Rectal smooth muscle tissue (tissue), 1 donor: Measurements from ENCODE around the gene PTPN14.

Experiments
- H3K27ac ChIP-seq: one replicate; pipeline ENCODE4 v1.7.0; 2013; ENCODE audit warnings: low read depth, low read length, inconsistent platforms
- H3K27me3 ChIP-seq: one replicate; pipeline ENCODE4 v1.7.0; 2013; ENCODE audit warnings: low read length; ENCODE audit not compliant: control insufficient read depth, insufficient read depth
- H3K36me3 ChIP-seq: one replicate; pipeline ENCODE4 v1.7.0; 2013; ENCODE audit warnings: low read length; ENCODE audit not compliant: control insufficient read depth, insufficient read depth
- H3K4me1 ChIP-seq: one replicate; pipeline ENCODE4 v1.7.0; 2013; ENCODE audit warnings: low read length; ENCODE audit not compliant: control insufficient read depth, insufficient read depth
- H3K4me3 ChIP-seq: one replicate; pipeline ENCODE4 v1.7.0; 2013; ENCODE audit warnings: low read length
- H3K9ac ChIP-seq: one replicate; pipeline ENCODE4 v1.7.0; 2013; ENCODE audit warnings: low read length

Gene PTPN14

DNA sequence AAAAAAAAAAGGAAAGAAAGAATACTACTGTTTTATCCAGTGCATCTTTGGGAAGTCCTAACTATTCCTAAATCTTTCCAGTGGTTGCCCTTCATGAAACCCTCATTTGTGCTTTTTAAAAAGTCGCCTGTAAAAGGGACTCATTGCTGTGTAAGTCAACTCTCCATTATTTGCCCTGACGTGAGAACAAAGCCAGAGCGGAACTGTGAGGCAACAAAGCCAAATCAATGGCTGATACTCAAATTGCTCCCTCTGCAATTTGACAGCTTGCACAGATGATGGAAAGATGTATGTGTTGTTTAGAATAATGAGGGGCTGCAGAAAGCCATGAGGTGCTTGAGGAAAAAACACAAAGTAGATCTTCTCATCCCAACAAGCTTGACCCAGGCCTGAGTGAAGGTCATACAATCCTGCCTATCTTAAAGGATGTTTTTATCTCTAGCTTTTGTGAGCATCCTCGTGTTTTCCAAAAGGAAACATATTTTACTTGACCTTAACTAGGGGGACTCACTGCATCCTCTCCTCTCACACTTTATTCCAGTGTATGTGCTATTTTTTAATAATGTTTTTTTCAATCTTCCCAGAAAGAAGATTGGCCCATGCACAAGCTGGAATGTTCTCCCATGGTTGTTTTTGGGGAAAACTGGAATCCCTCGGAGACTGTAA is 237.1 kb downstream of the PTPN14 start:
- Histone ChIP-seq H3K9ac (no peak overlapping the region), H3K4me1 (no peaks in the 10 kb centered on the region), H3K27me3 (no peaks in the 10 kb centered on the region), H3K36me3 (no peaks in the 10 kb centered on the region), H3K4me3 (no peak overlapping the region), H3K27ac (no peak overlapping the region)

DNA sequence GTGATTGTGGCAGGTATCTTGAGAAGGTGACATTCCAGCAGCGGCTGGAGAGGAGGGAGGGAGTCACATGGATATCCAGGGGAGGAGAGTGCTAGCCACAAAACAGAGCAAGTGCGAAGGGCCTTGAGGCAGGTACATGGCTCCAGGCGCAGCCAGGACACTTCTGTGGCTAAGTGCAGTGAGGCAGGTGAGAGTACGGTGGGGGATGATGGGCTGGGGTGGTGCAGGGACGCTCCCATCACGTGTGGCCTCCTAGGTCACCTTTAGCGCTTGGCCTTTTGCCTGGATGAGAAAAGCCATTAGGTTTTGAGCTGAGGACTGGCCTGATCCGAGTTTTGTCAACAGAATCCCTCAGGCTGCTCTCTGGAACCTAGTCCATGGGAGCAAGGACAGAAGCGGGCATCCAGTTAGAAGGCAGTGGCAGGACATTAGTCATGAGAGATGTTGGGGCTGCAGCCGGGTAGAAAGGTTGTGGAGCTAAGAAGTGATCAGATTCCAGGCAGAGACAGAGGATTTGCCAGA is 238.8 kb downstream of the PTPN14 start:
- H3K36me3 ChIP-seq, result no peaks in the 10 kb centered on the region
- no peak overlapping the region for H3K4me3 ChIP-seq
- H3K9ac ChIP-seq, result no peak overlapping the region
- H3K27me3 ChIP-seq, result no peaks in the 10 kb centered on the region
- no peak overlapping the region for H3K27ac ChIP-seq
- no peaks in the 10 kb centered on the region for H3K4me1 ChIP-seq

DNA sequence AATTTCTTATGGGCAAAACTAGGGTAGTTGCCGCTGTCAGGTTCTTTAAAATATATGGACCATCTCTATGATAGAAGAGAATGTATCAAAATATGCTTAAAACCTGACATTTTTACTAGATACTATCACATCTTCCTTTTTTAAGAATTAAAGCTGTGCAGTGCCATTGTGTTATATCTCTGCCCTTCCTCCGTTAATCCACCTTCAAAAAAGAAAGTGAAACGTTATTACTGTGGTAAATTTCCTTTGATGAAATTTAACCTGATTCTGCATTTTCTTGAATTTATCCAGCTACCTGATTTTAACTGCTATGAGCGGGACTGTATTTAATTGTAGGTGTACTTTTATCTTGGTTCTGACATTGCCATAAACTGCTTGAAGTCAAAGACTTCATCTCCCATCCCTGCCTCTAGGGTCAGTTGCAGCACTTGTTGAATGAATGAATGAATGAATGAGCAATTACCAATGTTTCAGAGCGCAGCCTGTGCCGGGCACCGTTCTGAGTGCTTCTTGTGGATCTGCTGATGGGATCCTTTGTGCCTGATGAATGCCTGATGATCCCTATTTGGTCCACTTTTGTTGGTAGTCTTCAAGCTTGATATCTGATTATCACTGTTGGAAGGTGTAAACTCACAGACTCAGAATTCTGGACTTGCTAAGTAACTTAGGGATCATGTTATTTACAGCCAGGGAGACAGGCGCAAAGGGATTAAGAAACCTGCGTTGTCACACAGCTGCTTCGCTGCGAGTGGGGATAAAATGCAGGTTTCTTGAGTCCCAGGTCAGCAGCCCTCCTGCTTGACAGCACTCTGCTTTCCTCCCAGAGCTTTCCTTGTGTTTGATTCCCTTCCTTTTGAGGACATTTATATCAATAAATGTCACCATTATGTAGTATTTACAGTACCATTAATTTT is 240.4 kb downstream of the PTPN14 start:
- Histone ChIP-seq H3K4me3 (no peak overlapping the region), H3K4me1 (no peaks in the 10 kb centered on the region), H3K27ac (no peak overlapping the region), H3K27me3 (no peaks in the 10 kb centered on the region), H3K9ac (no peak overlapping the region), H3K36me3 (no peaks in the 10 kb centered on the region)

DNA sequence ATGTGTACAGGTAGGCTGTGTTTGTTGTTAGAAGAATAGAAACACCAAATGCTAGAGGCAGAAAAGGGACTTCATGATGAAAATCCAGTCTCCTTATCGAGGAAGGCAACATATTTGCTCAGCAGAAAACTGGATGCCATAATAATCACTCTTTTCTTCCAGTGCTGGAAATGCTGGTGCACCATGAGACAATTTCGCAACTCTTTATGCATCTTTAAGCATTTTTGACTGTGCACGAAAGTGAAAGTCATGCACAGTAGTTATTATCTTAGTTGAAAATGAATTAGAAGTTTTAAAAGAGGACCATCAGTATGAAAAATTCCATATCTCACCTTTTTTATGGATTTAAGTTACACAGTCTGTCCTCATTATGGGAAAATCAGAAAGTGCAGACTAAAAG is 241.4 kb downstream of the PTPN14 start:
- no peak overlapping the region for H3K27ac ChIP-seq
- no peaks in the 10 kb centered on the region for H3K27me3 ChIP-seq
- H3K36me3 ChIP-seq, result no peaks in the 10 kb centered on the region
- H3K4me3 ChIP-seq, result no peak overlapping the region
- no peak overlapping the region for H3K9ac ChIP-seq
- H3K4me1 ChIP-seq, result no peaks in the 10 kb centered on the region

DNA sequence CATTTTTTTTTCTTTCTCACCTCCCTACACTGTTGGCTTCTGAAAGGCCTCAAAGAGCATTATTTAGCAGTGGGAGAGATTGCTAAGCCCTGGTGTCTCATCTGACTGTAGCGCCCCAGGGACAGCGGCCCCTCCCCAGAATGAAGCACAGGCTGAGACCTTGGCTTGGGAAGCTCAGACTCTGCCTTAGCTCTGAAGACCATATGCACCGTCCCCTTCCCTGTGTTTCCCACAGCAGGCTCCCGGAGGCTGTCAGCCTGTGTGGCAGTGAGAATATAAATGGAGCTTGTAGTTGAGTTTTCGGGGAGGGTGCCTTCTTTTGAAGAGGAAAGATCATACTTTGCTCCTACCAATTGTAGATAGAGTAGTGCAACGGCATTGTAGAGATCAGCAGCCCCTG is 245.1 kb downstream of the PTPN14 start:
- no peaks in the 10 kb centered on the region for H3K4me1 ChIP-seq

DNA sequence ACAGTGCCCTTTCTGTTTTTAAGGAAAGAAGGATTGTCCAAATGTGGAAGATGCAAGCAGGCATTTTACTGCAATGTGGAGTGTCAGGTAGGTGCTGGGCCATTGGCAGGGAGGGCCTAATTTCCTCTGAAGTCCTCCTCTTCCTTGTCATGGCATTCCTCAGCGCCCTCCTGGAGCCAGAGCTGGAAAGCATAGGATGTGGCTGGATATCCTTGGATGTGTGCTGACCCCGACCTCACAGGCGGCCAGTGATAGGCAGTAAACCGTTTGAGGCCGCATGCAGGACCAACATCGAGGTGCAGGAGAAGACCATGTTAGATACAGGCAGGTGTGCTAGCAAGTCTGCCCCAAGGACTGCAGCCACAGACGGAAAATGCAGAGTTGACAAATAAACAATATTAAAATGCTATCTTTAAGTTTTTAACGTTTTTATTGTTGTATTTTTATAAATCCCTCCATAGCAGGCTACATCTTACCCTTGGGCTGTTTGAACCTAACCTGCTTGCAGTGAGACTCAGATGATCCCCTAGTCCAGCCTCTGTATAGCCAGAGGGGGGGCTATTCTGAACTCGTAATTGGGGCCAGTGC is 246.1 kb downstream of the PTPN14 start:
- Histone ChIP-seq H3K9ac (no peak overlapping the region), H3K27me3 (no peaks in the 10 kb centered on the region), H3K4me3 (no peak overlapping the region), H3K27ac (no peak overlapping the region), H3K4me1 (no peaks in the 10 kb centered on the region), H3K36me3 (no peaks in the 10 kb centered on the region)

More for the DNA sequence above, 245.1 kb downstream of the PTPN14 start:
- no peak overlapping the region for H3K4me3 ChIP-seq
- no peak overlapping the region for H3K27ac ChIP-seq
- H3K9ac ChIP-seq, result no peak overlapping the region
- no peaks in the 10 kb centered on the region for H3K36me3 ChIP-seq
- H3K27me3 ChIP-seq, result no peaks in the 10 kb centered on the region

DNA sequence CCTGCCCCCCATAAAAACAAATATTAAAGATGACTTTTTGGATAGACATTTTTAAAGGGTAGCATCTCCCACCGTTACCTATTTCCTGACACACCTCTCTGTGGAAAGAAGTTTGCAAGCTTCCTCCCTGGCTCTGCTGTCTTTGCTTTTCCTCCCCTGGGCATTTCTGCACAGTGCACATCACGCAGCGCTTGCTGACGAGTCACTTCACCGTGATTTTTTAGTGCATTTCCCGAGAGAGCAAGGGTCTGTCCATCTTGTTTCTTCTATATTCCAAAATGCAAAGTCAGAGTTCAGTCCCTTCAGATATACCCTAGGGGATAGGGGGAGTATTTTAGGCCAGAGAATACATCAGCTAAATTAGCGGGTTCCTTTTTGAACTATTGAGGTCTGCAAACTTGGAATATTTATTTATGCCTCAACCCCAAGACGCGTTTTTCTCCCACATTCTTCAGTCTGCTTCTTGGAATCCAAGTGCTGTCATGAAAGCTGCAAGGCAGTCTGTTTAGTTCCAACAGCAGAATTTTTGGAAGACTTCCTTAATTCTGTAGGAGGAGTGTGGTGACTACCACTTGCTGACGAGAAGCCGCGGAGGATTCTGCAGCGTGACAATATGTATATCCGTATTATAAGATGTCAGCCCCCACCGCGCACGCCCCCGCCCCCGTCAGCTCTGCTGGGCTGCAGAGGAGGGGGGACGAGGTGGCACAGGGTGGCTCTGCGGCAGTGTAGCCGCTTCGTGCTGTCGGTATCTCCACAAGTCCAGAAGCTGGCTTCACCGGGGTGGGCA is 248.1 kb downstream of the PTPN14 start:
- H3K36me3 ChIP-seq, result no peaks in the 10 kb centered on the region
- H3K27ac ChIP-seq, result no peak overlapping the region
- H3K27me3 ChIP-seq, result no peaks in the 10 kb centered on the region
- H3K9ac ChIP-seq, result no peak overlapping the region
- H3K4me3 ChIP-seq, result no peak overlapping the region
- H3K4me1 ChIP-seq, result no peaks in the 10 kb centered on the region

DNA sequence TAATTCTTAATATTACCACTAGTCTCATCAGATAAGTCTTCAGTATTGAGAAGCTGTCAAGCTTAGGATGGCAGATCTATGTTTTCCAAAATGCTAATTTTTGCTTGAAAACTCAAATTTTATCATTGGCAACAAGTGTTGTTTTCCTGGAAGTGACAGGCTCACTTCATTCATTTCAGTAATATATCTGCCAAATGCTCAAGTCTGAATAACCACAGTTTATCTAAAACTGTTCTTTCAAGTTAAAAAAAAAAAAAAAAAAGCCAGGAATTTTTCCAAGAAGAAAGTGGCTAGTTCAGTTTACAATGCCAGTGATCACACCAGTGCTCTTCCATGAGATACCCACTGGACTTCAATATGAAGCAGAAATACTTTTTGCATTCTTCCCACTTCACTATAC is 249.9 kb downstream of the PTPN14 start:
- Histone ChIP-seq H3K27me3 (no peaks in the 10 kb centered on the region), H3K4me3 (no peak overlapping the region), H3K36me3 (no peaks in the 10 kb centered on the region), H3K4me1 (no peaks in the 10 kb centered on the region), H3K27ac (no peak overlapping the region), H3K9ac (no peak overlapping the region)

DNA sequence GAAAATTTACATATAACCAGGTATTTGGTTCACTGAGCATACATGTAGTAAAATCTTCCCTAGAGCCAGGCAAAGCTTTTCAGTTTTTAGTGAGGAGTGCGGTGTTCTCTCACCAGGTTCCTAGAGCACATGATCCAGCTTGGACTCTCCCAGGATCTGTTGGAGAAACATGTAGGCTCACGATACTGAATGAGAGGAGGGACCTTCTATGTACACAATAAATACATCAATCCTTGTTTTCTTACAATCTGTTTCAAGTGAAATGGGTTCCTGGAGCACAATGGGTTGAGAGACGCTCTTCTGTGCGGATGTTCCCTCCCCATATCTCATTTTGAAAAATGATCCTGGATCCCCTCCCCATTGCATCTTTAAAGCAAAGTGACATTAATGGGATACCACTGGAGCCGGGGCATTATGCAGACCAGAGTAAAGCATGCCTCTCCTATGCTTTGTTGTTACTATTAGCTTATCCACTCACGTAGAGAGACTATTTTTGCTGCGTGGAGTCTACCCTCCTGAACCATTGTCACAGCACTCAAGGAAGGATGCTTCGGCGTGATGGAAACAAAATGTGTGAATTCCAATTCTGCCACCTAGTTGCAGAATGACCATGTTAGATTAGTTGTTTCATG is 251.1 kb downstream of the PTPN14 start:
- Histone ChIP-seq H3K4me1 (no peaks in the 10 kb centered on the region), H3K9ac (no peak overlapping the region), H3K36me3 (no peaks in the 10 kb centered on the region), H3K27ac (no peak overlapping the region), H3K27me3 (no peaks in the 10 kb centered on the region), H3K4me3 (no peak overlapping the region)
